ENCODE results near the gene SIRT2.
A peak's percentile ranks its signal among the peaks of the same experiment; 100 is the strongest.
"Not testable (repeated sequence)": the region's sequence is repeated elsewhere in the genome, so short reads cannot be mapped to it uniquely, and the experiment has no call there.

The SIRT2 gene

DNA sequence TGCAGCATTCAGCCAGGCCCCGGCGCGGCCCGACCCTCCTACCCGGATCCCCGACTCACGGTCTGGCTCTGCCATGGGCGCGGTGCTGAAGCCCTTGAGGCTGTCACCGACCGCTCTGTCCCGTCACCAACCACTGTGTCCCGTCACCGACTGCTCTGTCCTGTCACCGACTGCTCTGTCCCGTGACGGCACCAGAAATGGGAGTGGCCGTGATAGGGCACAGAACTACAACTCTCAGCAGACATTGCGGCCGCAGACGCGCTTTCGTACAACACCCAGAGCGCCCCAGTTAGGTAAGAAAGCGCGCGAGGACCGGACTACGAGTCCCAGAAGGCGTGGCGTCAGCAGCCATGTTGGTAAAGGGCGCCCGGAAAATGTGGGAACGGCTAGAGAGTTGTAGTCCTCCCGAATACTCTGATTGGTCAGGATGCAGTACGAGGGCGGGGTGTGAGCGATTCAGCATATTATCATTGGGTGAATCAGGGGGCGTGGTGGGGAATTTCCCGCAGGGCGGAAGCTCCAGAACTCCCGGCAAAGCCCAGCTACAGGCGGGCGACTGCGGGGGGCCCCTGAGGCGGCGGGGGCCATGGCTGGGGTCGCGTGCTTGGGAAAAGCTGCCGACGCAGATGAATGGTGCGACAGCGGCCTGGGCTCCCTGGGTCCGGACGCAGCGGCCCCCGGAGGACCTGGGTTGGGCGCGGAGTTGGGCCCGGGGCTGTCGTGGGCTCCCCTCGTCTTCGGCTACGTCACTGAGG is at the start of gene SIRT2, which contains the start of gene NFKBIB:
Gene SIRT2, minus strand, starts transcription at position 172 of the 755 bp plus-strand sequence. Its CDS starts 97 bp downstream, at position 75.
Gene NFKBIB, plus strand, starts transcription at position 523 of the 755 bp plus-strand sequence. Its CDS starts 64 bp downstream, at position 587.
- DNase-seq (ENCODE audit: low spot score), result peak; percentile 98

DNA sequence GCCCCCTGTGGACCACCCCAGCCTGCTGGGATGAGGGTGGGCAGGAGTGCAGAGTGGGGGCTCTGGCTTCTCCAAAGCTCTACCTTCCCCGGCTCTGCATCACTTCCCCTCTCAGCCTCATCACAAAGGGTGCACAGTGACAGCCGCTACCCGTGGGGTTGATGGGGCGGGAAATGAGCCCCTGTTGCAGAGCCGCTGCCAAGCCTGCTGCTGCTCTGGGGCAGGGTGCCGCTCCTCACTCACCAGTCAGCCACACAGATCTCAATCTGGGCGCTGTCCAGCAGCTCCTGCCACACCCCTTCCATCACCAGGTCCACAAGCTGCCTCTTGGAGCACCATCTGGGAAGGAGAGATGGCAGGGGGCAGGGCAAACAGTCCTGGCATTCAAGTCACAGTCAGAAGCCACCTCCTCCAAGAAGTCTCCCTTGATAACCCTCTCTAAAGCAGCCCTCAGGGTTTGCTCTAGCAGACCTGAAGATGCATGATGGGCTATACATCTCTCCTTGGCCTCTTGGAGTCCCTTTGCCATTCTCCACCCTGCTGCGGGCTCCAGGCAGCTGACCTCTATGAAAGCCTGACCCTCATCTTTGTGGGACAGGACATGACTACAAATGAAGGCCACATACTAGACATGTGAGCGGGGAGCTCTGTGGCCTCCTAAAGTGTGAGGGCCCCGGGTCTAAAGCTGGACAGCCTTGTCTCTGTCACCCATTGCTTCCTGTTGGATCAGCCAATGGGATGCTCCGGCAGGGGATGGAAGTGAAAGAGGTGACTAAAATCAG is 47.0 kb upstream of the SIRT2 start:
- no peak for DNase-seq (ENCODE audit: low spot score)

DNA sequence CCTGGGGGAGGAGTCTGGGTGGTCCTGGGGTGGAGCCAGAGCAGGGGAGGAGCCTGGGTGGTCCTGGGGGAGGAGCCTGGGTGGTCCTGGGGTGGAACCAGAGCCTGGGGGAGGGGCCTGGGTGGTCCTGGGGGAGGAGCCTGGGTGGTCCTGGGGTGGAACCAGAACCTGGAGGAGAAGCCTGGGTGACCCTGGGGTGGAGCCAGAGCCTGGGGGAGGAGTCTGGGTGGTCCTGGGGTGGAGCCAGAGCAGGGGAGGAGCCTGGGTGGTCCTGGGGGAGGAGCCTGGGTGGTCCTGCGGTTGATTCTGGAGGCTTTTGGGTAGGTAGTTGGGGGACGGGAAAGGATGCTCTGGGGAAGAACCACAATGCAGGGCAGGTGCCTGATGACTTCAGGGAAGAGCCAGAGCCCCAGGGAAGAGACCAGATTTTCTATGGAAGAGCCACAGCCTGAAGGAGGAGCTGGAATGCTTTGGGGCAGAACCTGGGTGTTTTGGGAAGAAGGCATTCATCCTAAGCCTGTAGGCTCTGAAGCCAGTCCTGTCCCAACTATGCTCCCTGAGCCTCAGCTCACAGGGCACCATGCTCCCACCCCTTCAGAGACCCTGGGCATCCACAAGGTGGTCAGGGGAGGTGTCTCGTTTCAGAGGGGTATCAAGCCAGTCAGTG is 46.3 kb upstream of the SIRT2 start:
- DNase-seq (ENCODE audit: low spot score), result no peak

DNA sequence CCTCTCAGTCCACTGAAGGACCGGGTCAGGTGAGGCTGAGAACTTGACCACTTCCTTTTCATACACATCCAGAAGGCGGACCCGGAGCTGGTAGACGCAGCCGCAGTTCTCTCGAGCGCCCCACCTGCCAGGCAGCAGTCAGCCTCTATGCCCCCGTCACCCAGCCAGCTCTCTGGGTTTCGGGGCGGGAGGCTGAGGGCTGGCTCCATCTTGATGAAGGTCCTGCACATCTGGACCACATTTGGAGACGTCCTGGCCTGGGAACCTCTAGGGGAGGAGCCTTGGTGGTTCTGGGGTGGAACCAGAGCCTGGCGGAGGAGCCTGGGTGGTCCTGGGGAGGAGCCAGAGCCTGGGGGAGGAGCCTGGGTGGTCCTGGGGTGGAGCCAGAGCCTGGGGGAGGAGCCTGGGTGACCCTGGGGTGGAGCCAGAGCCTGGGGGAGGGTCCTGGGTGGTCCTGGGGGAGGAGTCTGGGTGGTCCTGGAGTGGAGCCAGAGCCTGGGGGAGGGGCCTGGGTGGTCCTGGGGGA is 45.6 kb upstream of the SIRT2 start:
- DNase-seq (ENCODE audit: low spot score), result no peak

DNA sequence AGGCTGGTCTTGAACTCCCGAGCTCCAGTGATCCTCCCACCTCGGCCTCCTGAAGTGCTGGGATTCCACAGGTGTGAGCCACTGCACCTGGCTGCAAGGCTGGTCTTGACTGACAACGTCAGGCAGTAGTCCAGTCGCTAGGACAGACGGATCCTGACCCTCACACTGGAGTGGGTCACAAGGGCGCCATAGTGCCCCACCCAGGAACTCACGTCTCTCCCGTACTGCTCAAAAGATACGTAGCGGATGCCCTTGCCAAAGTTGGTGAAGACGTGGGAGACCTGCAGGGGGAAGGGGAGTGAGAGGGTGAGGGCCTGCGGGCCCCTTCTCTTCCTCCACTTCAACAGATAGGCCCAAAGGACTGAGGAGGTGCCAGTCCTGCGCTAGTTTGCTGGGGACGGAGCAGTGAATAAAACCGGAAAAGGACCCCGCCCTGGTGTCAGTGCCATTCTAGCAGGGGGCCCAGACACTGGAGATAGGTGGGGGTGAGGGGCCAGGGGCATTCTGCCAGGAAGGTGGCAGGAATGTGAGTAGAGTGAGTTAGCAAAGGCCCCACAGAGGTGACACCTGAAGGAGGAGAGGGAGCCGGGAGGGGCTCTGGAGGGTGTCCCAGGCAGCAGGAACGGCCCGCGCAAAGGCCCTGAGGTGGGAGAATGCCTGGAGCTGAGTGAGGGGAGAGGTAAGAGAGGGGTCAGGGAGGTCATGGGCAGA is 43.2 kb upstream of the SIRT2 start:
- DNase-seq (ENCODE audit: low spot score), result no peak

DNA sequence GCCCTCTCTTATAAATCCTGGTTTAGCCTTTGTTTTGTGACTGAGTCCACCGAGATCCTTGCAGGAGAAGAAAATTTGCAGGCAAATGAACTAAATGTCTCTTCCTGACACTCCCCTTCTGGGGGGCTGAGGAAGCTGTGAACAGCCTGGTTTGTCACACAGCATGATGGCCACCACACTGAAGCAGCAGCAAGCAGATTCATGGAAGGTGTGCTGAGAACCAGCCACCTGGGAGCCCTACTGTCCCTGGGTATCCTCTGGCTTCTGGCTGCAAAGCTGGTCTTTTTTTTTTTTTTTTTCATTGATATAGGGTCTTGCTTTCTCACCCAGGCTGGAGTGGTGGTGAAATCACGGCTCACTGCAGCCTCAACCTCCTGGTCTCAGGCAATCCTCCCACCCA is 42.6 kb upstream of the SIRT2 start:
- no peak for DNase-seq (ENCODE audit: low spot score)

DNA sequence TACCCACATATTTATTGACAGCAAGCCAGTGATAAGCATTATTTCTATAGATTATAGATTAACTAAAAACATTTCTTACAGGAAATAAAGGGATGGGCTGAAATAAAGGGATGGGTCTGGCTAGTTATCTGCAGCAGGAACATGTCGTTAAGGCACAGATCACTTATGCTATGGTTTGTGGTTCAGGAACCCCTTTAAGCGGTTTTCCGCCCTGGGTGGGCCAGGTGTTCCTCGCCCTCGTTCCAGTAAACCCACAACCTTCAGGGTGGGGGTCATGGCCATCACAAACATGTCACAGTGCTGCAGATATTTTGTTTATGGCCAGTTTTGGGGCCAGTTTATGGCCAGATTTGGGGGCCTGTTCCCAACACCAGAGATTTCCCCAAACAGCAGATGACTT is 42.0 kb upstream of the SIRT2 start:
- DNase-seq (ENCODE audit: low spot score), result not testable (repeated sequence)

DNA sequence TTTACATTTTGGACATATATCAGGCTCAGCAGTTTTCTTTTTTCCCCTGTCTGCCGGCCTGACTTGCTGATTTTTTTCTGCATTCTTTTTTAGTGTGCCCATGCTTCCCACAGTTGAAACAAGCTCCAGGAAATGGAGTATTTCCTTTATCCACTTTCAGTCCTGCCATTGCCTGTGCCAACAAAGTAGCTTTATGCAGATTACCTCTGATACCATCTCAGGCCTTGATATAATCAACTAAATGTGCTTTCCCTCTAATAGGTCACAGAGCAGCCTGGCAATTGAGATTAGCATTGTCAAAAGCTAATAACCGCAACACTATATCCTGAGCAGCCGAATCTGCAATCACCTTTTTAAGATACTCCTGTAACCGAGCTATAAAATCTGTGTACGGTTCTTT is 40.5 kb upstream of the SIRT2 start:
- no peak for DNase-seq (ENCODE audit: low spot score)

DNA sequence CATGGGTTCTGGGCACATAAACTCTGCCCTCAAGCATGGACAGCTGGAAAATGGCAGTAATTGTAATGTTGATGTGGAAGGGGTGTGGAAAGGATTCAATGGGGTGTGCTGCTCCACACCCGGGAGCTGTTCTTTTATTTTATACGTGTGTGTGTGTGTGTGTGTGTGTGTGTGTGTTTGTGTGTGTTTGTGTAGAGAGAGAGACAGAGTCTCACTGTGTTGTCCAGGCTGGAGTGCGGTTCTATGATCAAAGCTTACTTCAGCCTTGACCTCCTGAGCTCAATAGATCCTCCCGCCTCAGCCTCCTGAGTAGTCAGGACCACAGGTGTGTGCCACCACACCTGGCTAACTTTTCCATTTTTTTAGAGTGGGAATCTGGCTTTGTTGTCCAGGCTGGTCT is 34.1 kb upstream of the SIRT2 start:
- DNase-seq (ENCODE audit: low spot score), result no peak

DNA sequence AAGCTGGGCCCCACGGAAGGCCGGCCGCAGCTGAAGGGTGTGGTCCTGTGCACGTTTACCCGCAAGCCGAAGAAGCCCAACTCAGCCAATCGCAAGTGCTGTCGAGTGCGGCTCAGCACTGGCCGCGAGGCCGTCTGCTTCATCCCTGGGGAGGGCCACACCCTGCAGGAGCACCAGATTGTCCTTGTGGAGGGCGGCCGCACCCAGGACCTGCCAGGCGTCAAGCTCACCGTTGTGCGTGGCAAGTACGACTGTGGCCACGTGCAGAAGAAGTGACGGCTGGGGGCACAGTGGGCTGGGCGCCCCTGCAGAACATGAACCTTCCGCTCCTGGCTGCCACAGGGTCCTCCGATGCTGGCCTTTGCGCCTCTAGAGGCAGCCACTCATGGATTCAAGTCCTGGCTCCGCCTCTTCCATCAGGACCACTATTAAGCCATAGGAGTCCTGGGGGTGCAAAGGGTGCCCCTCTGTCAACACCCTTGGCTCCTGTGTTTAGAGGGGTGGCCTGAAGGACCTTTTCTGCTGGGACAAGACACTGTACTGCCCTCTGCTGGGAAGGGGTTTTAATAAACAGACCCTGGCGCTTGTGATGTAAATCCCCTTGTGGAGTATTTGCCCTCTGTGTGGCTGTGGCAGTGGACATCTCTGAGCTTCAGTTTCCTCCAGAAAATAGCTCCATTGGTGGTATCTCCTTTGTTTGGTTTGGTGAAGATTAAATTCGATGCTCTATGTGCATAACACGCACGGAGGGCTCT is 33.2 kb upstream of the SIRT2 start:
- DNase-seq (ENCODE audit: low spot score), result peak; percentile 54

DNA sequence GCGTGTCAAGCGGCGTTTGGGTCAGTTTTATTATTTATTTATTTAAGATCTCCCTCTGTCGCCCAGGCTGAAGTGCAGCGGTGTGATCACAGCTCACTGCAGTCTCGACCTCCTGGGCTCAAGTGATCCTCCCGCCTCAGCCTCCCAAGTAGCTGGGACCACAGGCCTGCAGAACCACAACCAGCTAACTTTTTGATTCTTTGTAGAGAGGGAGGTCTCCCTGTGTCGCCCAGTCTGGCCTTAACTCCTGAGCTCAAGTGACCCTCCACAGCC is 32.0 kb upstream of the SIRT2 start:
- no peak for DNase-seq (ENCODE audit: low spot score)

DNA sequence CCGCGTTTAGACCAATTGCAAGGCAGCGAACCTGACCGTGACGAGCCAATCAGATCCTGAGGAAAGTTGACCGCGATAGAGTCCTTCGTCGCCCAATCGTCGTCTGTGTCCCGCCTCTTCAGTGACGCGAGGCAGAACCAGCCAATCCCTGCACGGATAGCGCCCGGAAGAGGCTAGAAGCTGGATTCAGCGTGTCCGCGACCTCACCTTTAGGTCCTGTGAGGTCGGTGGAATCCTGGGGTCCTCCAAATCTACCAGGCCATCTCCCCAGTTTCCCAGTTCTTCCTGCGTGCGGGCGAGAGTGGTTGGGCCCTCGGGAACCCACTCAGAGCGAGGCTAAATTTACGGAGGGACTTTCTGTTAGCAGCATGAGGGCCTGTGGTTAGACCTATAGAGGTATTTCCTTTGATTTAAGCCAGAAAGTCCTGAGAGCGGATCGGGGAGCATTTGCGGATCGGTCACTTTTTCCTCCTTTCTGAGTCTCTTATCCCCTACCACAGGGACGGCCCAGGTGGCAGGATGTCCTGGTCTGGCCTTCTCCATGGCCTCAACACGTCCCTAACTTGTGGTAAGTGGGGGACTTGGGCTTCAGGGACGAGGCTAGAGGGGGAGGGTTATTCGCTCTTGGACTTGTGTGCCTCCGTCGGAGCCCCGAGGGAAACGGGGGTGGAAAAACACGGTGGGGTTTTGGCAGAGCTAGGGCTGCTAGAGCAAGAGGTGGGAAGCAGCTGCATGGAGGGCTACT is 31.5 kb upstream of the SIRT2 start, which contains the start of gene MRPS12:
Gene MRPS12, plus strand, starts transcription at position 169 of the 745 bp plus-strand sequence. Its CDS starts 351 bp downstream, at position 520.
- peak; percentile 99 for DNase-seq (ENCODE audit: low spot score)

DNA sequence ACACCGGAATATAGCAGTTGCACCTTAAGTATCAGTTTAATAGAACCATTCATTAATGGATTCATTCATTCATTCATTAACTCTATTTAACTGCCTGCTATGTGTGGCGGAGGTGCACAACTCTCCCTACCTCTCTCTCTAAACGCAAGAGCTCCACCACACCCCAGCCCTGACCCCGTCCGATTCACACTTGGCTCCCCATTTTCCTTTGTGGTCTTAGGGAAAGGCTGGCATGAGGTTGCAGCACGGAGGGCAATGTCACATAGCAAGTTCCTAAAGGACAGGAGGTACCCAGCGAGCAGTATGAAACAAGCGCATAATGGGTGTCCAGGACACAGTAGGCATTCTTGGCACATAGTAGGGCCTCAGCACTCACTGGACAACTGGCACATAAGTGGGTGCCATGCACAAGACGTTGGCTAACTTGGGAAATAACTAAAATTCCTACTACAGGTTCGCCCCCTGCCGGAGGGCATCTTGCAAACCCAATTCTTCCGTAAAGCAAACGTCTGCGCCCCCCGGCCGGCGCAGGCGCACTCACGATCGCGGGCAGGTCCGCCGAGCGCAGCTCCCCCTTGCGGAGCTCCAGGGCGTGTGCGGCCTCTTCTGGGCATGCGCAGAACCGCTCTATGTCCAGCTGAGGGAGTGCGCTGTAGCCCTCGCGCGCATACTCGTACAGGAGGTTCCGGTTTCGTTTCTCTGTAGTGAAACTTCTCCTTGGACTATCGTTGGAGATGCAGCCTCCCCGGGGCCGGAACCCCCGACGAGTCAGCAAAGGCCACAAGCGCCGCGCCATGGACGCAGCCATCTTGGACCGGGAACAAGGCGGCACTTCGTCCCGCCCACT is 30.7 kb upstream of the SIRT2 start, which contains the start of gene SARS2:
Gene SARS2, minus strand, starts transcription at position 835 of the 847 bp plus-strand sequence. Its CDS starts 27 bp downstream, at position 808.
- DNase-seq (ENCODE audit: low spot score), result peak; percentile 98

DNA sequence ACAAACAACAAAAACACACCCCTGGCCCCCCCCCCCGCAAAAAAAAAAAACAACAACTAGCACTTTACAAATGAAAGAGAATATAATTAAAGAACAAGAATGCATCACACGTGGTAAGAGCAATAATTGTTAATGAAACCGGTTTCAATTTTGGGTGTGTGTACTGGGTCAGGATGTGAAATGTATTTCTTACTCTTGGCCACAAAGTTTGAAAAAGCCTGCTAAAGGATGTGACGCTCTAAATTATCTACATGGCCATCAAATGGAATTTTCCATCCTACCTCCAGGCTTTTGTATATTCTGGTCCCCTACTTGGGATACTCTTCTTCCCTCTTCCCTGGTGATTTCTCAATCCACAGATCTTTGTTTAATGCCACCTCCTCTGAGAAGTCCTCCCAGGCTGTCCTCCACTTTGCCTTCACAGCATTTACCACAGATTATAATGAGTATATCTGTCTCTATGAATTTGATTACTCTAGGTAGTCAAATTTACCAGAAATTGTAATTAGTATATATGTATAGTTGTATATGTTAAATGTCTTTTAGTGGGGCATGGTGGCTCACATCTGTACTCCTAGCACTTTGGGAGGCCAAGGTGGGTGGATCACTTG is 29.1 kb upstream of the SIRT2 start:
- no peak for DNase-seq (ENCODE audit: low spot score)

DNA sequence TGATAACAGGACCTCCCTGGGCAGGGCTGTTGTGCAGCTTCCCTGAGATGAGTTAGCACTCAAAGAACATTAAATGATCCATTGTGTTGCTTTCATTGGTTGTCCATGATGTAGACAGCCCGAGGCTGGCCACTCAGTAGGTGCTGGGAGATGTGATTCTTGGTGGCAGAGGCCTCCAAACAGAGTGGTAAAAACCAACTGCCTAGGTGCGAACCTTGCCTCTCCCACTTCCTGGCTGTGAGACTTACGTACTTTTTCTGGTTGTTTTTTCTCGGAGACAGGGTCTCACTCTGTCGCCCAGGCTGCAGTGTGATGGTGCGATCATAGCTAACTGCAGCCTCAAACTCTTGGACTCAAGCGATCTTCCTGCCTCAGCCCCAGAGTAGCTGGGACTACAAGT is 25.0 kb upstream of the SIRT2 start:
- DNase-seq (ENCODE audit: low spot score), result no peak

DNA sequence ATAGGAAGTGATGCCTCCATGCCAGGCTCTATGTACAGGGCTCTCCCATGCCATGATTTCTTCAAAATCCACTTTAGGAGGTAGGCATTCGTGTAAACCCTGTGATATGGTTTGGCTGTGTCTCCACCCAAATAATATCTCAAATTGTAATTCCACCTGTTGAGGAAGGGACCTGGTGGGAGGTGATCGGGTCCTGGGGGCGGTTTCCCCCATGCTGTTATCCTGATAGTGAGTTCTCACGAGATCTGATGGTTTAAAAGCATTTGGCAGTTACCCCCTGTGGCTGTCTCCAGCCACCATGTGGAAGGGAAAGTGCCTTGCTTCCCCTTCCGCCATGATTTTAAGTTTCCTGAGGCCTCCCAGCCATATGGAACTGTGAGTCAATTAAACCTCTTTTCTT is 23.1 kb upstream of the SIRT2 start:
- no peak for DNase-seq (ENCODE audit: low spot score)

DNA sequence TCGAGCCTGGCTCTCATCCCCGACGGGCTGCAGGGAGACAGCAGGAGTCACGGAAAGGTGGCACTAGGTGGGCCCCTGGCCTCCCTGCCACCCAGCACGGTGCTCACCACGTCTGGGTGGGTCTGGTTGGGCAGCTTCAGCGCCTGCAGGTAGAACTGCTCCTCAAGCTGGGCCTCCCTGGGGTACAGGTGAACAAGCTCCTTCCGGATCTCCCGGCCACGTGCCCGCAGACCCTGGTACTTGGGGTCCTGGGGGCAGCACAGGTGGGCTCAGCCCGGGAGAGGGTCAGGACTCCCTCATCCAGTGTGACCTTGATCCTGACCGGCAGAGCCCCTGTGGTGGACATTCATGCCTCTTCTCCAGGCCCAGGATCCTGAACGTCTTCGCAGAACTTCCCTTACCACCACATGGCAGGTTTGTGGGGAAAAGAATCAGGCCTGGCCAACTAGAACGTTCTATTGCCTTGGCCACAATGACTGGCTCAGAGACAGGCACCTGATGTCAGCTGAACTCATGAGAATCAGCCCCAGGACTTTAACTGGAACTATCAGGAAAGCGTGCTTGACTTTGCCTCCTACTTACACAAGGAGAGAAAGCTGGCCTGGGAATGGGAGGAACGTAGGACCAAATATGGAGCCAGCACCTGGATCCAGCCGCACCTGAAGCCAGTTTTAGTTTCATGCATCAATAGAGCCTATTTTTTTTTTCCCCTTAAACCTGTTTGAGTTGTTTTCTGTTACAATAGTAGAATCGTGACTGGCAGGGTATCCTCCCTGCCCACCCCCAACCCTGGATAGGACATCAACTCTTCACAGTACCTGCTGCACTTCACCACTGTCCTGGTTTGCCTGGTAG is 22.2 kb upstream of the SIRT2 start:
- DNase-seq (ENCODE audit: low spot score), result no peak
